HEK293 (cell line): Measurements from ENCODE around the gene NUDT3.

Experiments used
- SP2 ChIP-seq: fragments of 450-650 bp; formaldehyde crosslinking; IDR thresholded peaks from 2 replicates; pipeline ENCODE4 v1.5.1; 2016; ENCODE audit warnings: missing biosample characterization, missing genetic modification characterization
- ZNF174 ChIP-seq: fragments of 450-650 bp; formaldehyde crosslinking; IDR thresholded peaks from 2 replicates; pipeline ENCODE4 v1.5.0; 2017; ENCODE audit warnings: missing biosample characterization, mild to moderate bottlenecking, missing genetic modification characterization
- ZNF350 ChIP-seq: fragments of 450-650 bp; formaldehyde crosslinking; IDR thresholded peaks from 2 replicates; pipeline ENCODE4 v1.5.0; 2017; ENCODE audit warnings: missing biosample characterization, mild to moderate bottlenecking, missing genetic modification characterization
- TF ChIP-seq, protein P1 (sequence below): fragments of 450-650 bp; formaldehyde crosslinking; IDR thresholded peaks from 2 replicates; pipeline ENCODE4 v1.5.1; 2016; ENCODE audit warnings: missing biosample characterization, missing genetic modification characterization, borderline replicate concordance
- TF ChIP-seq, protein P2 (sequence below): fragments of 450-650 bp; formaldehyde crosslinking; IDR thresholded peaks from 2 replicates; pipeline ENCODE4 v1.5.1; 2016; ENCODE audit warnings: missing biosample characterization, missing genetic modification characterization
- TF ChIP-seq, protein P3 (sequence below): fragments of 450-650 bp; formaldehyde crosslinking; conservative IDR thresholded peaks from 2 replicates; pipeline ENCODE4 v1.5.1; 2016; ENCODE audit warnings: low read depth, missing biosample characterization, missing genetic modification characterization
- TF ChIP-seq, protein P4 (sequence below): sonication (generic); formaldehyde crosslinking; IDR thresholded peaks from 2 replicates; pipeline ENCODE4 v1.8.1; 2022; ENCODE audit warnings: mild to moderate bottlenecking, moderate library complexity, missing genetic modification reagents

DNA sequence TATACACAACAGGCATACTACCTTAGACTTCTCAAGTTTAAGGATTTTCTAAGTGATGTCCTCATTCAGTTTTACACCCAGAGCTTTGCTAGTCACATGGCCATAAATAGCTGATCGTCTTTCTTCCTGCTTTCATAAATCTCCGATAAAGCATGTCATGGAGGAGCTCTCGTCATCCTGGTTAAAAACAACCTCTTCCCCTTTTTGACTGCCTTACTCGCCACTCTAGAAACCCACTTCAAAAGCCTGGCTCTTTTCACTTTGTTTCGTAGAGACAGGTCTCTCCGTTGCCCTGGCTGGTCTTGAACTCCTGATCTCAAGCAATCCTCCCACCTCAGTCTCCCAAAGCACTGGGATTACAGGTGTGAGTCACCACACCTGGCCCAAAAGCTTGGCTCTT, 76.7 kb downstream of the NUDT3 start:
- TF ChIP-seq, protein P1, sequence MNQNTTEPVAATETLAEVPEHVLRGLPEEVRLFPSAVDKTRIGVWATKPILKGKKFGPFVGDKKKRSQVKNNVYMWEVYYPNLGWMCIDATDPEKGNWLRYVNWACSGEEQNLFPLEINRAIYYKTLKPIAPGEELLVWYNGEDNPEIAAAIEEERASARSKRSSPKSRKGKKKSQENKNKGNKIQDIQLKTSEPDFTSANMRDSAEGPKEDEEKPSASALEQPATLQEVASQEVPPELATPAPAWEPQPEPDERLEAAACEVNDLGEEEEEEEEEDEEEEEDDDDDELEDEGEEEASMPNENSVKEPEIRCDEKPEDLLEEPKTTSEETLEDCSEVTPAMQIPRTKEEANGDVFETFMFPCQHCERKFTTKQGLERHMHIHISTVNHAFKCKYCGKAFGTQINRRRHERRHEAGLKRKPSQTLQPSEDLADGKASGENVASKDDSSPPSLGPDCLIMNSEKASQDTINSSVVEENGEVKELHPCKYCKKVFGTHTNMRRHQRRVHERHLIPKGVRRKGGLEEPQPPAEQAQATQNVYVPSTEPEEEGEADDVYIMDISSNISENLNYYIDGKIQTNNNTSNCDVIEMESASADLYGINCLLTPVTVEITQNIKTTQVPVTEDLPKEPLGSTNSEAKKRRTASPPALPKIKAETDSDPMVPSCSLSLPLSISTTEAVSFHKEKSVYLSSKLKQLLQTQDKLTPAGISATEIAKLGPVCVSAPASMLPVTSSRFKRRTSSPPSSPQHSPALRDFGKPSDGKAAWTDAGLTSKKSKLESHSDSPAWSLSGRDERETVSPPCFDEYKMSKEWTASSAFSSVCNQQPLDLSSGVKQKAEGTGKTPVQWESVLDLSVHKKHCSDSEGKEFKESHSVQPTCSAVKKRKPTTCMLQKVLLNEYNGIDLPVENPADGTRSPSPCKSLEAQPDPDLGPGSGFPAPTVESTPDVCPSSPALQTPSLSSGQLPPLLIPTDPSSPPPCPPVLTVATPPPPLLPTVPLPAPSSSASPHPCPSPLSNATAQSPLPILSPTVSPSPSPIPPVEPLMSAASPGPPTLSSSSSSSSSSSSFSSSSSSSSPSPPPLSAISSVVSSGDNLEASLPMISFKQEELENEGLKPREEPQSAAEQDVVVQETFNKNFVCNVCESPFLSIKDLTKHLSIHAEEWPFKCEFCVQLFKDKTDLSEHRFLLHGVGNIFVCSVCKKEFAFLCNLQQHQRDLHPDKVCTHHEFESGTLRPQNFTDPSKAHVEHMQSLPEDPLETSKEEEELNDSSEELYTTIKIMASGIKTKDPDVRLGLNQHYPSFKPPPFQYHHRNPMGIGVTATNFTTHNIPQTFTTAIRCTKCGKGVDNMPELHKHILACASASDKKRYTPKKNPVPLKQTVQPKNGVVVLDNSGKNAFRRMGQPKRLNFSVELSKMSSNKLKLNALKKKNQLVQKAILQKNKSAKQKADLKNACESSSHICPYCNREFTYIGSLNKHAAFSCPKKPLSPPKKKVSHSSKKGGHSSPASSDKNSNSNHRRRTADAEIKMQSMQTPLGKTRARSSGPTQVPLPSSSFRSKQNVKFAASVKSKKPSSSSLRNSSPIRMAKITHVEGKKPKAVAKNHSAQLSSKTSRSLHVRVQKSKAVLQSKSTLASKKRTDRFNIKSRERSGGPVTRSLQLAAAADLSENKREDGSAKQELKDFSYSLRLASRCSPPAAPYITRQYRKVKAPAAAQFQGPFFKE: no peak
- TF ChIP-seq ZNF174 (tag by site-specific recombination) (no peak), ZNF350 (tag by site-specific recombination) (no peak), SP2 (no peak)
- TF ChIP-seq, protein P2, sequence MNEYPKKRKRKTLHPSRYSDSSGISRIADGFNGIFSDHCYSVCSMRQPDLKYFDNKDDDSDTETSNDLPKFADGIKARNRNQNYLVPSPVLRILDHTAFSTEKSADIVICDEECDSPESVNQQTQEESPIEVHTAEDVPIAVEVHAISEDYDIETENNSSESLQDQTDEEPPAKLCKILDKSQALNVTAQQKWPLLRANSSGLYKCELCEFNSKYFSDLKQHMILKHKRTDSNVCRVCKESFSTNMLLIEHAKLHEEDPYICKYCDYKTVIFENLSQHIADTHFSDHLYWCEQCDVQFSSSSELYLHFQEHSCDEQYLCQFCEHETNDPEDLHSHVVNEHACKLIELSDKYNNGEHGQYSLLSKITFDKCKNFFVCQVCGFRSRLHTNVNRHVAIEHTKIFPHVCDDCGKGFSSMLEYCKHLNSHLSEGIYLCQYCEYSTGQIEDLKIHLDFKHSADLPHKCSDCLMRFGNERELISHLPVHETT (tag by site-specific recombination): no peak
- TF ChIP-seq, protein P3, sequence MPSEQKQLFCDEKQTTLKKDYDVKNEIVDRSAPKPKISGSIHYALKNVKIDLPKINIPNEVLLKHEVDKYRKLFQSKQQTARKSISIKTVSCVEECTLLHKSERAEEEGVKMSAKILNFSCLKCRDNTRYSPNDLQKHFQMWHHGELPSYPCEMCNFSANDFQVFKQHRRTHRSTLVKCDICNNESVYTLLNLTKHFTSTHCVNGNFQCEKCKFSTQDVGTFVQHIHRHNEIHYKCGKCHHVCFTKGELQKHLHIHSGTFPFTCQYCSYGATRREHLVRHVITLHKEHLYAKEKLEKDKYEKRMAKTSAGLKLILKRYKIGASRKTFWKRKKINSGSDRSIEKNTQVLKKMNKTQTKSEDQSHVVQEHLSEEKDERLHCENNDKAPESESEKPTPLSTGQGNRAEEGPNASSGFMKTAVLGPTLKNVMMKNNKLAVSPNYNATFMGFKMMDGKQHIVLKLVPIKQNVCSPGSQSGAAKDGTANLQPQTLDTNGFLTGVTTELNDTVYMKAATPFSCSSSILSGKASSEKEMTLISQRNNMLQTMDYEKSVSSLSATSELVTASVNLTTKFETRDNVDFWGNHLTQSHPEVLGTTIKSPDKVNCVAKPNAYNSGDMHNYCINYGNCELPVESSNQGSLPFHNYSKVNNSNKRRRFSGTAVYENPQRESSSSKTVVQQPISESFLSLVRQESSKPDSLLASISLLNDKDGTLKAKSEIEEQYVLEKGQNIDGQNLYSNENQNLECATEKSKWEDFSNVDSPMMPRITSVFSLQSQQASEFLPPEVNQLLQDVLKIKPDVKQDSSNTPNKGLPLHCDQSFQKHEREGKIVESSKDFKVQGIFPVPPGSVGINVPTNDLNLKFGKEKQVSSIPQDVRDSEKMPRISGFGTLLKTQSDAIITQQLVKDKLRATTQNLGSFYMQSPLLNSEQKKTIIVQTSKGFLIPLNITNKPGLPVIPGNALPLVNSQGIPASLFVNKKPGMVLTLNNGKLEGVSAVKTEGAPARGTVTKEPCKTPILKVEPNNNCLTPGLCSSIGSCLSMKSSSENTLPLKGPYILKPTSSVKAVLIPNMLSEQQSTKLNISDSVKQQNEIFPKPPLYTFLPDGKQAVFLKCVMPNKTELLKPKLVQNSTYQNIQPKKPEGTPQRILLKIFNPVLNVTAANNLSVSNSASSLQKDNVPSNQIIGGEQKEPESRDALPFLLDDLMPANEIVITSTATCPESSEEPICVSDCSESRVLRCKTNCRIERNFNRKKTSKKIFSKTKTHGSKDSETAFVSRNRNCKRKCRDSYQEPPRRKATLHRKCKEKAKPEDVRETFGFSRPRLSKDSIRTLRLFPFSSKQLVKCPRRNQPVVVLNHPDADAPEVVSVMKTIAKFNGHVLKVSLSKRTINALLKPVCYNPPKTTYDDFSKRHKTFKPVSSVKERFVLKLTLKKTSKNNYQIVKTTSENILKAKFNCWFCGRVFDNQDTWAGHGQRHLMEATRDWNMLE (tag by site-specific recombination): no peak
- TF ChIP-seq, protein P4, sequence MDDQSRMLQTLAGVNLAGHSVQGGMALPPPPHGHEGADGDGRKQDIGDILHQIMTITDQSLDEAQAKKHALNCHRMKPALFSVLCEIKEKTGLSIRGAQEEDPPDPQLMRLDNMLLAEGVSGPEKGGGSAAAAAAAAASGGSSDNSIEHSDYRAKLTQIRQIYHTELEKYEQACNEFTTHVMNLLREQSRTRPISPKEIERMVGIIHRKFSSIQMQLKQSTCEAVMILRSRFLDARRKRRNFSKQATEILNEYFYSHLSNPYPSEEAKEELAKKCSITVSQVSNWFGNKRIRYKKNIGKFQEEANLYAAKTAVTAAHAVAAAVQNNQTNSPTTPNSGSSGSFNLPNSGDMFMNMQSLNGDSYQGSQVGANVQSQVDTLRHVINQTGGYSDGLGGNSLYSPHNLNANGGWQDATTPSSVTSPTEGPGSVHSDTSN (CRISPR knock-in tag): no peak
